ENCODE measurements around the gene CAV3. TPM values are rescaled to one million over a fixed set of nuclear protein-coding genes. Genes with fewer than 3 reads are reported as not detected.
"Not testable (repeated sequence)": the region's sequence is repeated elsewhere in the genome, so short reads cannot be mapped to it uniquely, and the experiment has no call there.

The CAV3 gene
- polyA plus RNA-seq (2013, experiment 1 of 2; ENCODE audit: insufficient read length) = 0.36 TPM
- polyA plus RNA-seq (2013, experiment 2 of 2; ENCODE audit: insufficient read length) = 0.64 TPM

DNA sequence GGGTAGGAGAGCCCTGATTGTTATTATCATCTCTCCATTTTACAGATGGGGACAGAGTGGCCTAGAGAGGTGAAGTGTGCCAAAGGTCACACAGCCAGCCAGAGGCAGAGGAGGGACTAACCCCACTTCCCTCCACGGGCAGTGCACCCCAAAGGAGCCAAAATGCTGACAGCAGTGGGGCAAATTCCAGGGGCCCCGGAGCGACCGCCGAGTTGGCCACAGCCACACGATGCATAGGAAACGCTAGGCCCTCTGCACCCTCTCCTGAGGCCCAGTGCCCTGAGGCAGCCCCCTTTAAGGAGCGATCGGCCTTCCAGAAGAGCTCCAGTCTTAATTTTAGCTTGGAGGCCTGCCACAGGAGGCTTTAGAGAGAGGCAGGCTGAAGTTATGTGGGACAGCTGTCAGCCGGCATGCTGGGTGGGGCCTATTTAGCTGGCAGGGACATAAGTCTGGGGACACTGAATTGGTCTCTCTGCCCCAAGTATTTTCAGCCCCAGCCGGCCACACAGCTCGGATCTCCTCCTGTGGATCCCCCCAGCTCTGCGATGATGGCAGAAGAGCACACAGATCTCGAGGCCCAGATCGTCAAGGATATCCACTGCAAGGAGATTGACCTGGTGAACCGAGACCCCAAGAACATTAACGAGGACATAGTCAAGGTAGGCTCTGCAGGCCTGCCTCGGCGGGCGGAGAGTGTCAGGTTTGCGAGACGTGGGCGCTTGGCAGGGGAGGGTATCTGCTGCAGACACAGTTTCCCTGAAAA, at the start of gene CAV3:
TSS of gene CAV3 (plus strand) at position 471 of the 763 bp plus-strand sequence. CDS start at position 546, 75 bp downstream.
- DNase-seq = no peak

DNA sequence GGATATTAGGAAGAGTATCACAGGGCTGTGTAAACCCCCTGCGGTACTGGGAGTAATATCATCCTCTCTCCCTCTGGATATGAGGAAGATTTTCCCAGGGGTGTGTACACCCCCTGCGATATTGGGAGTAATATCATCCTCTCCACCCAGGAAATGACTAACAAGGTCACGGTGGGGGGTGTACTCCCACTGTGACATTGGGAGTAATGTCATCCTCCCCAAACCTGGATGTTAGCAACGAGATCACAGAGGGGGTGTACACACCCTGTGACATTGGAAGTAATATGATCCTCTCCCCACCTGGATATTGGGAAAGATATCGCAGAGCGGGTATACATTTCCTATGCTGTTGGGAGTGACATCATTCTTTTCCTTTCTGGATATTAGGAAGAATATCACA, 48.6 kb upstream of the CAV3 start:
- not testable (repeated sequence) for DNase-seq

GRCh38 chr3:8691295-8691694, 42.3 kb upstream of the CAV3 start:
- not testable (repeated sequence) for DNase-seq

DNA sequence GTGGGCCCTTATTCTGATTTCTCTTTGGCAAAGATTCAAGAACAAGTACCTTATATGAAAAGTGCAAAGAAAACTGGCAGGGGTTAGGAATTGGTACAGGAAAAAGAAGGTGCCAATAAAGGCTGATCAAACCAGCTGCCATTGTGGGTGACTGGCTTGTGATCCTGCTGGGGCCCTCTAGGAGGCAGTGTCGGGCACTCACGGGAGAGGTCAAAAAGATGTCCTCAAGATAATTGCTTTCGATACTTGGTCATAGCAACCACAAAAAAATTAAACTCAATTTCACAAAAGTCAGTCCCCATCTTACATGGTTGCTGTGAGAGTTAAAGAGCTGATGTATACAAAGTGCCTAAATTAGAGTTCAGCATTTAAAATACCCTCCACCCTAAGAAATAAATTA, 31.0 kb upstream of the CAV3 start:
- DNase-seq = no peak

DNA sequence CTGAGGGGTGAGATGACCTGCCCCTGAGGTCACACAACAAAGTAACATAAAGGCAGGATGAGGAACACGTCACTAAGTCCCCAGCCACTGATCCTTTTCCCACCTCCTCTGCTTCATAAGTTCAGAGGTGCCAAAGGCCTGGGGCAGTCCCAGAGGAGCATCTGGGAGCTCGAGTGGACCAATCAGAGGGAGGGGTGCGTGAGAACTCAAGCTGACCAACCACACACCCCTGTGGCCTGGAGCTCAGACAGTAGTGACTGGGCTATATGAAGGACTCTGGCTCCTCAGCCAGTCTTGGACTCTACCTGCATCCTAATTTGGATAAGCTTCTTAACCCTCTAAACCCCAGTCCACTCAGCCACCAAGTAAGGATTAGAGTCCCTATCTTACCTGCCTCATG, 28.0 kb upstream of the CAV3 start:
- no peak for DNase-seq

GRCh38 chr3:8709287-8709686, 24.3 kb upstream of the CAV3 start:
- no peak for DNase-seq

DNA sequence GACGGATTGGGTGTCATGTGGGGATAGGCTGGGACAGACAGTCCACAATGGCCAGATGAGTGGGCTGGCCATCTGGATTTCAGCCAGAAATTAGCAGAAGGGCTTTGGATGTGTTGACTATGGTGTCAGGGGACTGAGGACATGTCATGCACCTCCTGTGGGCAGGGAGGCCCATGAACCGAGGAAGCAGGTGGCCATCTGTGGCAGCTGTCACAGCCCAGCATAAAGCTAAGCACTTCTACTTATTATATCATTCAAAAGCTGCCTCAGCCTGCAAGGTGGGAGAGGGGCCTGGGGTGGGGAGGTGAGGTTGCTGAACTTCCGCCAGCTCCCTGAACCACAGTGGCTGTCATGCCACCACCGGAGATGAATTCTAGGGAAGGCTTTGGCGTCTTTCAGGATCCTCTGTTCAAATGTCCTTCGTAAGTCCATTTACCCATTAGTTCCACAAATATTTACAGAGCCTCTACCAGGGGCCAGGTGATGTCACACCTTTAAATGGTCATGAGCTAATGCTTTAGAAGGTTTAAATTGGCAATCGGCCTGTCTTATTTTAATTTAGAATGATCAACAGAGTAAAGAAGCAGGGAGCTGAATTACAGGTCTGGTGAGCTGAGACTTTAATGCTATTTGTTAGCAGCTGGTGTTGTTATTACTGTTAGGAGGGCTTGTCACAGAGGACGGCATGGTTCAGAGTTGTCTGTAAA, 23.6 kb upstream of the CAV3 start:
- DNase-seq = no peak

DNA sequence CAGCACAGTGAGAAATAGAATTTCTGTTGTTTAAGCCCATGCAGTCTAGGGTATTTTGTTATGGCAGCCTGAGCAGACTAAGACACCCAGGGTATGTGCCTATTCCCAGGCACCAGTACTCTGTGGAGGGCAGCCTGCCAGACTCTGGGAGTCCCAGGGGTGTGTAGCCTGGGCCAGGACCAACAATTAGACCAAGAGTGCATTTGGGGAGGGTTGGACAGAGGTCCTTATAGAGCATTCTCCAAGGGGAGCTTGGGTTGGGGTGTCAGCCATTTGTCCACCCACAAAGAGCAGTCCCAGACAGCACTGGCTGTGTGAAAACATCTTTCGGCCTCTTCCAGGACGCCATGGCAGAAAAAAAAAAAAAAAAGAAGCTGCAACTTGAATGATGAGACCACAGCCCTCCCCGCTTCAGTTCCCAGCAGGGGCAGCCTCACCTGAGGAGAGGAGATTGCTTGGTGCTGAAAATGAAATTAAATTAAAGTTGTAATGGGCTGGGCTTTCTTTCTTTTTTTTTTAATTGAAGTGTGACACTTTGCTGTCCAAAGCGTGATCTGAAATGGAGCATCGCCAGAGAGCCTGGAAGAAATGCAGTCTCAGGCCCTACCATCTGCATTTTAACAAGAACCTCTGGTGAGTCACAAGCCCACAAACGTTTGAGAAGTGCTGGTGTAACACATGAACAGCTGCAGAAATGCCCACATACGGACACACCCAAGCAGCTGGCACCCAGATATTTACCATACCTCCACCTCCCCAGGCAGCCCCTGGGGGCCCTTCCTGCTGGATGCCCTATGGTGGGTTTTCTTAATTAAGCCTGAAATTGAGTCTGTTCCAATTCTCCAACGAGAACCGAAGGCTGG, 21.3 kb upstream of the CAV3 start:
- peak; percentile 46 for DNase-seq

DNA sequence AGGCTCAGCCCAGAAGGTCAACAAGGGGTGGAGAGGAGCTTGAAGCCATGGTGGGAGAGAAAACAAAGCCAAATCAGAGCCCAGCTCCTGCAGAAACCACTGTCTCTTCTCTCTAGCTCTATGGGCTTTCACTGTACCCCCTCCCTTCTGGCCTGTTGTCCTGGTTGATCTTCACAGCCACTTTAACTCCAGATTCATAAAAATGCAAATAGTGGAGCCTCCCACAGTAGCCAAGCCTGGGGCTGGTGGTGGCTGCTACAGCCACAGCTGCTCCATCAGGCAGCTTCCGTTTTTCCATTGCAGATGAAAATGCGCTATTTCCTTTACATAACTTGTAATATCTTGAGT, 20.7 kb upstream of the CAV3 start:
- no peak for DNase-seq

DNA sequence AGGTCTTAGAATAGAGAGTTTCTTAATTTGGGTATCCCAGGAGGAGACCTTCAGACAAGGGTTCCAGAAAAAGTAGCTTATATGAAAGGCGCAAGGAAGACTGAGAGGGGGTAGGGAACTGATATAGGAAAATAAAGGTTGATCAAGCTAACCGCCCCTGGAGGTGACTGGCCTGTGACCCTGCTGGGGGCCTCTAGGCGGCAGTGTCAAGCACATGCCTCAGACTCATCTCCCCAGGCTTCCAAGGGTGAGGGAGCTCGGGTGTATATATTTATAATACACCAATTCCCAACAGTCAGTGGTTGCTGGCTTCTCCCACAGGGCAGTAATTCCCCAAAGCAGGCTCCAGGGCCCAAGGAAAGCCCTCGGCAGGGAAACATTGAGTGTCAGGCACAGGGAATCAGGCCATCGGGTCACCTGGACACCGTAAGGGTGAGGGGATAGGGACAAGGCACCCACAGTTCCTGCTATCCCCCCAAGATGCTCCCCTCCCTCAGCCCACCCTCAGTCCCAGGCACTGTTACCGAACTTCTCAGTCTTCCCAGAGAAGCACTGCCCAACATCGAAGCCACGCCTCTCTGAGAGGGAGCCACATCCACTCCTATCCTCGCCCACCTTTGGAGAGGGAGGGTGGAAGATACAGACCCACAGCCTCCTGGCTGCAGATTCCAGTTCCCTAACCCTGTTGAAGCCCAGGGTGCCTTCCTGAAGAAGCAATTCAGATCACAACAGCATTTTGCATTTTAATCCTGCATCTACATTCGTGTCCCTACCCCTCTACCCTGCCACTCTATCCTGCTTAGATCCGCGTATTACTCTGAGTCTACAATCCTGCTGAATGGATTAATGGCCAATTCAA, 19.5 kb upstream of the CAV3 start:
- DNase-seq = peak; percentile 14

- not testable (repeated sequence) for DNase-seq
These were observed 17.8 kb upstream of the CAV3 start for GRCh38 chr3:8715757-8716156.

DNA sequence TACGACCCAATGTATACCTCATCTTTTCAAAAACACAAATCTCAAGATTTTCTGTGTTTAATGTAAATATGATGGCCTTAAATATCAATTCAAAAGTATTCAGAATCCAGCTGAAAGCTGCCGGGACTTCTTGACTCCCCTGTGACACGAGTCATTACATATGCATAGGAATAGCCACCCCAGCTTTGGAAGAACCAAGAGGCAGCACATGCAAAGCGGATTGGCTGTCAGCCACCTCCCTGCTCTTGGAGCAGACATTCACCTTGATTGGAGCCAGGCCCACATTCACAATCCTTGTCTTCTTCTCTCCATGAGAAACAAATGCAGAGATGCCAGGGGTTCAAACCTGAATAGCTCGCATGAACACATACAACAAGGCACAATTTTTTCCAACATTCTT, 10.8 kb upstream of the CAV3 start:
- no peak for DNase-seq

- DNase-seq = no peak
These were observed 10.0 kb upstream of the CAV3 start for GRCh38 chr3:8723612-8724011.

- DNase-seq = no peak
These were observed 9.4 kb upstream of the CAV3 start for GRCh38 chr3:8724108-8724752.

GRCh38 chr3:8727605-8728512, 5.7 kb upstream of the CAV3 start:
- no peak for DNase-seq

DNA sequence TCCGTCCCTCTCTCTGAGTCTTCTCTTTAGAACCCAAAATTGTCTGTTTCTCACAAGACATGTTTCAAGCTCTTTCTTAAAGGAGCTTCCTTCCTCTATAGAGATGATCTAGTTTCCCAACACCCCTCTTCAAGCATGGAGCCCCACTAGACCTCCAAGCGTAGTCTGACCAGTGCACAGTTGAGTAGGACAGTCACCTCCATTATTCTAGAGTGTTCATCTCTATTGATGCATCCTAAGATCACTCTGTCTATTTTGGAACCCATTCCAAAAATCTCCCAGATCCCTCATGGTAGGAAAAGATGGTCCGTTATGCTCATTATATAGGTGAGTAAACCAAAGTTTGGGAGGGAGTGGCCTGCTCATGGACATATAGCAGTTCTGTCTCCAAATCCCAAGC, 4.1 kb upstream of the CAV3 start:
- no peak for DNase-seq

- DNase-seq = no peak
These were observed 2.9 kb upstream of the CAV3 start for GRCh38 chr3:8730656-8731055.

DNA sequence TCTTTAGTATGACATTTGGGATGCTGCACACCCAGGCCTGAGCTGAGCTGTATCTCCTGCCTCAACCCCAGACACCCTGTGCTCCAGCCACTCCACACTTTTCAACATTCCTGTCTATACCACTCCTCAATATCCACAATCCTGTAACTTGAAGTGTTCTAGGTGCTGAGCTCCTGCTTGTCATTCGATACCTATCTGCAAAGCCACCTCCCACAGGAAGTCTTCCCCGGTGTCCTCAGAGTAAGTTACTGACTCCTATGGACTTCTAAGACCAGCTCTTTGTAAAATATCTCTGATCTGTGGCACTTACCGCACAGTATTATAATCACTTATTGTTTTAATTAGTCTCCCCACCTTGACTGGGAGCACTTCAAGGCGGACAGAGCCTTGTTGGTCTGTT, 1.2 kb upstream of the CAV3 start:
- DNase-seq = no peak

GRCh38 chr3:8734137-8734878, 706 bp downstream of the CAV3 start:
- no peak for DNase-seq

DNA sequence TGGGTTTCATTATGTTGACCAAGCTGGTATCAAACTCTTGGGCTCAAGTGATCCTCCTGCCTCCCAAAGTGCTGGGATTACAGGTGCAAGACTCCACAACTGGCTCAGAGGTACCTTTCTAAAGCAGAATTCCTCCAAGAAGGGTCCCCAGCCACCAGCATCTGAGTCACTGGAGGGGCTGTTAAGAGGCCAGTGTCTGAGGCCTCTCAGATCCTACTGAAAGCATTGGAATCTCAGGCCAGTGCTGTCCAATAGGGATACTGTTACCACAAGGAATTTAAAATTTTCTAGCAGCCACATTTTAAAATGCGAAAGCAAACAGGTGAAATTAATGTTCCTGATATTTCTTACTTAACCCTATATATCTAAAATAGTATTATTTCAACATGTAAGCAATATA, 1.3 kb downstream of the CAV3 start:
- DNase-seq = no peak
